ENCODE results near the gene CHD2. TPM values are rescaled to one million over a fixed set of nuclear protein-coding genes. Genes with fewer than 3 reads are reported as not detected.
"Not testable (repeated sequence)": the region's sequence is repeated elsewhere in the genome, so short reads cannot be mapped to it uniquely, and the experiment has no call there.

Gene CHD2
- polyA plus RNA-seq, 1 experiment, result 62.6 TPM

DNA sequence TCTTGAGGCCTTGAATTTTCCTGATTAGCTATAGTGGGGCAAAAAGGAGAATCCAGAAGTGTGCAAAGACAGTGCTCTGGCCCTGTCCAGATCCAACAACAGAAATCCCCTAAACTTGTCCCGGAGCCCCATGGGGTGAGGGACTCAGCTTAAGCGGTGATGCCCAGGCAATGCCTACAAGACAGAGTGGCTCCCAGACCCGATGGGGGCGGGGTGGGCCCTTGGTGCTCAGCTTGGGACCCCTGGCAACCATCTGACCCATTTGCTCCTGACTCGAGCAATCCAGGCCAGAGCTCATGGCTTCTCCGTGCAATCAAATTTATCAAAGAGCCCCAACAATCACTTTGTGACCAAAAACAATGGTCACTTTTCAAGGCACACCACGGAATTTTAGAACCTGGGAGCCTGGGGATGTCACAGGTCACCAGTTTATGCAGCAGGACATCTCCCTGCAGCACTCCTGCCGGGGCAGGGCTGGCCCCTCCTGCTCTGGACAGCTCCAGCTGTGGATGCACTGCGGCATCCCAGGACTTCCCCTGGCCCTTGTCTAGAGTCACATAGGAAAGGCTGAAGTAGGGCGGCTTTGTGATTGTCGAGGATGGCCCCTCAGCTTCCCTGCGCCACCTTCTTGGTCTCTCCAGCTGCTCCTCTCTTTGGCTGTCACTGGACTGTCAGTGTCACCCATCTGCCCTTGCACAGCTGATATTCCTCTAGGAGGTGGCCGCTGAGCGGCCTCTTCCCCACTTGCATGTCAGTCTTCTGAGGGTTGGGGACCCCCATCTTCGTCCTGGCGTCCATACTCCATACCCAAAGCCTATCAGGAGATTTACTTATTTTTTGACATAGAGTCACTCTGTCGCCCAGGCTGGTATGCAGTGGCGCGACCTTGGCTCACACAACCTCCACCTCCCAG, 160.5 kb downstream of the CHD2 start:
- H3K27me3 ChIP-seq (ENCODE audit: control insufficient read depth, insufficient read depth, low read length), result peaks cover 4% of the 10 kb centered on the region
- TF ChIP-seq, protein P1, sequence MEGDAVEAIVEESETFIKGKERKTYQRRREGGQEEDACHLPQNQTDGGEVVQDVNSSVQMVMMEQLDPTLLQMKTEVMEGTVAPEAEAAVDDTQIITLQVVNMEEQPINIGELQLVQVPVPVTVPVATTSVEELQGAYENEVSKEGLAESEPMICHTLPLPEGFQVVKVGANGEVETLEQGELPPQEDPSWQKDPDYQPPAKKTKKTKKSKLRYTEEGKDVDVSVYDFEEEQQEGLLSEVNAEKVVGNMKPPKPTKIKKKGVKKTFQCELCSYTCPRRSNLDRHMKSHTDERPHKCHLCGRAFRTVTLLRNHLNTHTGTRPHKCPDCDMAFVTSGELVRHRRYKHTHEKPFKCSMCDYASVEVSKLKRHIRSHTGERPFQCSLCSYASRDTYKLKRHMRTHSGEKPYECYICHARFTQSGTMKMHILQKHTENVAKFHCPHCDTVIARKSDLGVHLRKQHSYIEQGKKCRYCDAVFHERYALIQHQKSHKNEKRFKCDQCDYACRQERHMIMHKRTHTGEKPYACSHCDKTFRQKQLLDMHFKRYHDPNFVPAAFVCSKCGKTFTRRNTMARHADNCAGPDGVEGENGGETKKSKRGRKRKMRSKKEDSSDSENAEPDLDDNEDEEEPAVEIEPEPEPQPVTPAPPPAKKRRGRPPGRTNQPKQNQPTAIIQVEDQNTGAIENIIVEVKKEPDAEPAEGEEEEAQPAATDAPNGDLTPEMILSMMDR (IDR thresholded peaks at IDR 0.05; ENCODE audit: low read depth, low read length), result no peak
- no peak overlapping the region for H3K4me3 ChIP-seq (ENCODE audit: low read depth, low read length)
- no peaks in the 10 kb centered on the region for H3K9me3 ChIP-seq (ENCODE audit: control insufficient read depth, insufficient read depth, low read length)
- no peak for DNase-seq (ENCODE audit: low read depth, low spot score)
- no peak overlapping the region for H3K27ac ChIP-seq (ENCODE audit: low read depth, low read length)
- CTCF ChIA-PET, result interaction anchor here (1.3 to 2.5 kb wide), 2 partner anchors 23 to 27 kb away, joined by 3 to 12 read pairs; no protein-coding TSS in a partner anchor
- POLR2A ChIA-PET, result no interaction called here

DNA sequence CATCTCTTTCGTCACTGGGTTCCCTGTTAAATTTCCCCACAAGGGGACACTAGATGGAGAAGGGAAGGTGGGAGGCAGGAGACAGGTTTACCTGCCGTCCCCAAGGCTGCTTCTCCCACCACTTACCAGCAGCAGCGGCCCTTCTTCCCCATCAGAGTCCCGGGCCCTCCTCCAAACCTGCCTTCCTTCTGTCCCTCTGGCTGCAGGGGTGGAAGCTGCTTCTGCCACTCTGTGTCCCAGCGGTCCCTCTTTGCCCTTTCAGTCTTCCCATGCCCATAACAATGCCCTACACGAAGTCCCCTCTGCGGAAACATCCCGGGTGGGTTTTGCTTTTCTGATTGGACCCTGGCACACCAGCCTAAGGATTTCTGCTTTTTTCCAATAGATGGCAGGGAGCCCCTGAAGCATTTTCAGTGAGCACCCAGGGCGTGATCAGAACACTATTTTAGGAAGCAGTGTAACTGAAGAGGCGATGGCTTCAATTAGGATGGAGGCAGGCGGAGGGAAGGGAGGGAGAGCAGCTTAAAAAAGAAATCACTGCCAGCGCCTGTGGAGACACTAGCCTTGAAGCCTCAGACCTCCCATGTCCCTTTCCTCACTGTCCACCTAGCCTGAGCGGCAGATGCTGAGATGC, 162.6 kb downstream of the CHD2 start:
- H3K27ac ChIP-seq (ENCODE audit: low read depth, low read length); DNase-seq (ENCODE audit: low read depth, low spot score); CTCF ChIA-PET; H3K4me3 ChIP-seq (ENCODE audit: low read depth, low read length); H3K27me3 ChIP-seq (ENCODE audit: control insufficient read depth, insufficient read depth, low read length); H3K9me3 ChIP-seq (ENCODE audit: control insufficient read depth, insufficient read depth, low read length); POLR2A ChIA-PET: not testable (repeated sequence)

- Histone ChIP-seq H3K27me3 (ENCODE audit: control insufficient read depth, insufficient read depth, low read length) (peaks cover 5% of the 10 kb centered on the region), H3K4me3 (ENCODE audit: low read depth, low read length) (no peak overlapping the region), H3K9me3 (ENCODE audit: control insufficient read depth, insufficient read depth, low read length) (no peaks in the 10 kb centered on the region), H3K27ac (ENCODE audit: low read depth, low read length) (no peak overlapping the region)
- POLR2A ChIA-PET, result interaction anchor here (0.7 kb wide), 1 partner anchor 34 kb away, joined by 4 read pairs; no protein-coding TSS in a partner anchor
- TF ChIP-seq, protein P1 (IDR thresholded peaks at IDR 0.05; ENCODE audit: low read depth, low read length), result no peak
- DNase-seq (ENCODE audit: low read depth, low spot score), result no peak
- CTCF ChIA-PET, result interaction anchor here (0.9 kb wide), 1 partner anchor 25 kb away, joined by 10 read pairs; no protein-coding TSS in a partner anchor
These were observed 163.1 kb downstream of the CHD2 start for GRCh38 chr15:93063262-93063671.

GRCh38 chr15:93063796-93064690, 163.9 kb downstream of the CHD2 start:
- H3K4me3 ChIP-seq (ENCODE audit: low read depth, low read length), result no peak overlapping the region
- H3K9me3 ChIP-seq (ENCODE audit: control insufficient read depth, insufficient read depth, low read length), result no peaks in the 10 kb centered on the region
- ChIA-PET CTCF (interaction anchor here (0.9 kb wide), 1 partner anchor 24 kb away, joined by 10 read pairs; no protein-coding TSS in a partner anchor), POLR2A (interaction anchor here (0.7 kb wide), 1 partner anchor 35 kb away, joined by 4 read pairs; no protein-coding TSS in a partner anchor)
- TF ChIP-seq, protein P1 (IDR thresholded peaks at IDR 0.05; ENCODE audit: low read depth, low read length), result no peak
- H3K27ac ChIP-seq (ENCODE audit: low read depth, low read length), result no peak overlapping the region
- DNase-seq (ENCODE audit: low read depth, low spot score), result no peak
- peaks cover 11% of the 10 kb centered on the region for H3K27me3 ChIP-seq (ENCODE audit: control insufficient read depth, insufficient read depth, low read length)

DNA sequence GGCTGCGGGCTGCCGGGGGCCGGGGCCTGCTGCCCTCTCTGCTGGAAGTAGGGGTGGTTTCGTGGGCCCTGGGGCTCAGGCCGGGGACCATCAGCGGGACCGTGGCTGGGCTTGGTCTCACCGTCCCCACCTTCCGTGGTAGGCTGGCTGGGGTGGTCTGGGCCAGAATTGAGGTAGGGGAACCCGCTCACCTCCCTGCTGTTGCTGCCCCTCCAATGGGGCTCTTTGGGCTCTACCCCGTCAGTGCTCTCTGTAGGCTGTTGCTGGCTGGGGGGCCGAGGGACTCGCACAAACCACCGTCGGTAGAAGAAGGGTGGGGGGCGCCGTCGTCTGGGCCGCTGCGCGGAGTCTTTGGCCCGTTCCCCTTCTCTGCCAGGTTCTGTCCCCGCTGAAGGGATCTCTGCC, 165.5 kb downstream of the CHD2 start:
- ChIA-PET POLR2A (no interaction called here), CTCF (no interaction called here)
- no peak for DNase-seq (ENCODE audit: low read depth, low spot score)
- peaks cover 13% of the 10 kb centered on the region for H3K27me3 ChIP-seq (ENCODE audit: control insufficient read depth, insufficient read depth, low read length)
- TF ChIP-seq, protein P1 (IDR thresholded peaks at IDR 0.05; ENCODE audit: low read depth, low read length), result no peak
- H3K4me3 ChIP-seq (ENCODE audit: low read depth, low read length), result no peak overlapping the region
- H3K9me3 ChIP-seq (ENCODE audit: control insufficient read depth, insufficient read depth, low read length), result no peaks in the 10 kb centered on the region
- H3K27ac ChIP-seq (ENCODE audit: low read depth, low read length), result no peak overlapping the region
